HG03097 (cell line): Measurements from ENCODE around the gene PTPN2.
"Not testable (repeated sequence)": the region's sequence is repeated elsewhere in the genome, so short reads cannot be mapped to it uniquely, and the experiment has no call there.

Experiments
- ATAC-seq: cut with Tn5 transposase; IDR thresholded peaks from one replicate; pipeline ENCODE4 v1.9.1; 2021; ENCODE audit not compliant: unreplicated experiment, low FRiP score

Gene PTPN2

DNA sequence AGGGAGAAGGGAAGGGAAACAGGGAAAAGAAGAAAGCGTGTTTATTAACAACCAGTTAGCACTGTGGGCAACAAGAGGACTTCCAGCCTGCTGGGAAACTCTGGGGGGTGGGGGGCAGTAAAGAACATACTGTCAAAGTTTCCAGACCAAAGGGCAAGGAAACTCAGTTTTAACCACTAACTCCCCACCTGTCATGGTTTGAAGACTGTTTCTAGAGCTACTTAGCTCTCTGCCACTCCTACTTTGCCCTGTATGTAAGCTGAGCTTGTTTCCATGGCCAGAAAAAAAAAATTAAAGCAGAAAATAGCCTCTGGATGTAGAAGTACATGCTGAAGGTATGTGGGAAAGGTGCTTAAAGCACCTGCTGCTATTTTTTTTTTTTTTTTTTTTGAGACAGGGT is 11.0 kb upstream of the PTPN2 start:
- ATAC-seq = no peak

DNA sequence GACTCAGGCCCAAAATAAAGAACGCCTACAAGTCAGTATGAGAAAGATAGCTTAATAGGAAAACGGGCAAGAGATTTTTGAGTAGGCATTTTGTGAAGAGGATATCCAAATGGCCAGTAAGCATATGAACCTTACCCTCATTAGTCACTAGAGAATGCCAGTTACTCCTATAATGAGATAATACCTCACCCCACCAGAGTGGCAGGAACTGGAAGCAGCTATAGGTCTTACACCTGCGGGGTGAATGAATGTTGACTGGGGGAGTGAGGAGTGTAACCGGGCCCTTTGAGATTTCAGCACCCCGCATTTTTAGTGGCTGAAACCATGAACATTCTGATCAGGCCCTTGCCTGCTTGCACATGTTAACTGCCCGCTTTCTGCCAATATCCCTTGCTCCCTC is 7.5 kb upstream of the PTPN2 start:
- no peak for ATAC-seq

DNA sequence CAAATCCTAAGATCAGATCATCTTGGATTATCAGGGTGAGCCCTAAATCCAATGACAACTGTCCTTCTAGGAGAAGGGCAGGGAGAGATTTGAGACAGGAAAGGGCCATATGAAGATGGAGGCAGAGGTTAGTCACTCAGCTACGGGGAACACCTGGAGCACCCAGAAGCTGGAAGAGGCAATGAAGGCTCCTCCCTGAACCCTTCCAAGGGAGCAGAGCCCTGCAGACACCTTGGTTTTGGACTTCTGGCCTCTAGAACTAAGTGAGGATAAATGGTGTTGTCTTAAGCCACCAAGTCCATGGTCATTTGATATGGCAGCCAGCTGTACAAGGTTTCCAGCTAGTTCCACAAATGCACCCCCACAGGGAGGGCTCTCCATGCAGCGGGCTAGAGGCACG is 6.9 kb upstream of the PTPN2 start:
- ATAC-seq = no peak

DNA sequence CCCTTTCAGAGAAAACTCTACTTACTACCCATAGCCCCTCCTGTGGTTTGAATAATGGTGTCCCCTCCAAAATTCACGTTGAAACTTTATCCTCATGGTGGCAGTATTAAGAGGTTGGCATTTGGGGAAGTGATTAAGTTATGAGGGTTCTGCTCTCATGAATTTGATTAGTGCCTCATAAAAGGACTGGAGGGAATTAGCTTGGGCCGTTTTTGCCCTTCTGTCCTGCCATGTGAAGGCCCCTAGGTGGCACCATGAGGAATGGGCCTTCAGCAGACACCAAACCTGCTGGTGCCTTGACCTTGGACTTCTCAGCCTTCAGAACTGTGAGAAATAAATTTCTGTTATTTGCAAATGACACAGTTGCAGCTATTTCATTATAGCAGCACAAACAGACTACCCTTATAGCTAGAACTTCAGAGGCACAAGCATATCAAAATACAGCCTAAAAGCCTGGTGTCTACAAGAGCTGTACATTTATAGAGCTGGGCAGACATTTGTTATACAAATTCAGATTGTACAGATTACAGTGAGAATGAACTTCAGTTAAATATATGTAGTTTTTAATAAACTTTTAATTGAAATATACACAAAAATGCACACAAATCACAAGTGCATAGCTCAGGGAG is 2.6 kb upstream of the PTPN2 start:
- ATAC-seq = no peak

DNA sequence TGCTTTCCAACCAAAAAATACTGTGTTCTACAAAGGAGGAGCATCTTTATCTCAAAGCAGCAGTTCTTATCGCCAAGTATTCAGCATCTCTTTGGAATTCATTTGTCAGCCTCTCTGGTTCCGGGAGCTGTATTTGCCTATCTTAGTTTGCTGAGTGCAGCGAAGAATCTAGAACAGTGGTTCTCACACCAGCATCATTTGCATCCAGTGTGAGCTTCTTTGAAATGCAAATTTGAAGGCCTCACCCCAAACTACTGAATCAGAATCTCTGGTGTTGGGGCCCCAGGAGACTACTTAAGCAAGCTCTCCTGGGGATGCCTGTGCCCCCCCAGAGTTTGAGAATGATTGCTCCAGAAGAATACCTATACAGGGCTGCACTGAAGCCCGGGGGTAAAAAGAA is 1.5 kb upstream of the PTPN2 start:
- ATAC-seq = no peak

DNA sequence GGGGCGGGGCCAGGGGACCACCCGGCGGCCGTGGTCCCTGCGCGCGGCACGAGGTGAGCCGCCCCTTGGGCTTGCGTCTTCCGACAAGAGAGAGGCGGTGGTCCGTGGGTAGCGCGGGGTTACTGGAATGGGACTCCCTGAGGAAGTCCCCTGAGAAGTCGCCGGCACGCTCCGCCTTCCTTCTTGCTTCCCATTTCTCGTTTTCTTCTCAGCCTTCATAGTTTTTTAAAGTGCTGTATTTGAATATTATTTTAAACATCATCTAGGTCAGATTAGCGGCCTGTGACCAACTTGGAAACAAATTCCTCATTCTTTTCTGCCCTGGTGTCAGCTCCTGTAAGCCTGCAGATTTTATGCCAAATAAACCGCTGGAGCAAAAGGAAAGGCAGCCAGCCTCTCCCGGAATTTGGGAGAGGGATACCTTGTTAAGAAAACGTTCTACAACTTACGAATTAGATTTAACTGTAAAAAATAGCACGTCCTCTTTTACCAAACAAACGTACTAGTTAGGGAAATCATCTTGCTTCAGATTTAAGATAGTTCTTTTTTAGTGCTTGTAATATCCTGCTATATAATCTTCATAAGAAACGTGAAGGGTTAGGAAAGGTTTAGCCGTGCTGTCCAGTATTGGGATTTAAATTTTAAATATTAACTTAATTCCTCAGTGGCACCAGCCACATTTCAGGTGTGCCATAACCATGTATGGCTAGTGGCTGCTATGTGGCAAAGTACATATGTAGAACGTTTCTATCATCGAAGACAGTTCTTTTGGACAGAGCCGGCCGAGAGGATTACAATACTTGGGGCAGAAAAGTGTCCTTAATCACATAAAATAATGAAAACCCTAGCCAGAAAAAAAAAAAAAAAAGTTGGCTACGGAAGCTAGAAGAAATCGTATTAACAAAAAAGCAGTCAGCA is 628 bp upstream of the PTPN2 start:
- no peak for ATAC-seq

DNA sequence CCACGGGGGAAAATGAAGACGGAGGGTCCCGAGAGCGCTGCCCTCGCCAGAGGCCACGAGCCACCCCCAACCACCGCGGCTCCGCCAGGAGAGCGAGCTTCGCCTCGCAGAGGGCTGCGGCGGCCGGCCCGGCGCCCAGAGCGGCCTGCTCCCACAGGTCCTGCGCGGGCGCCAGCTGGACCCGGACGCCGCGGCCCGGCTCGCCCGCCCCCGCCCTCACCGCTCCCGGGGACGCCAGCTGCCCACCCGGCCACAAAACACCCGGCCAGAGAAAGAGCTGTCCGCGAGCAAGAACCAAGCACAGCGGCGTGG is 709 bp downstream of the PTPN2 start:
- no peak for ATAC-seq

DNA sequence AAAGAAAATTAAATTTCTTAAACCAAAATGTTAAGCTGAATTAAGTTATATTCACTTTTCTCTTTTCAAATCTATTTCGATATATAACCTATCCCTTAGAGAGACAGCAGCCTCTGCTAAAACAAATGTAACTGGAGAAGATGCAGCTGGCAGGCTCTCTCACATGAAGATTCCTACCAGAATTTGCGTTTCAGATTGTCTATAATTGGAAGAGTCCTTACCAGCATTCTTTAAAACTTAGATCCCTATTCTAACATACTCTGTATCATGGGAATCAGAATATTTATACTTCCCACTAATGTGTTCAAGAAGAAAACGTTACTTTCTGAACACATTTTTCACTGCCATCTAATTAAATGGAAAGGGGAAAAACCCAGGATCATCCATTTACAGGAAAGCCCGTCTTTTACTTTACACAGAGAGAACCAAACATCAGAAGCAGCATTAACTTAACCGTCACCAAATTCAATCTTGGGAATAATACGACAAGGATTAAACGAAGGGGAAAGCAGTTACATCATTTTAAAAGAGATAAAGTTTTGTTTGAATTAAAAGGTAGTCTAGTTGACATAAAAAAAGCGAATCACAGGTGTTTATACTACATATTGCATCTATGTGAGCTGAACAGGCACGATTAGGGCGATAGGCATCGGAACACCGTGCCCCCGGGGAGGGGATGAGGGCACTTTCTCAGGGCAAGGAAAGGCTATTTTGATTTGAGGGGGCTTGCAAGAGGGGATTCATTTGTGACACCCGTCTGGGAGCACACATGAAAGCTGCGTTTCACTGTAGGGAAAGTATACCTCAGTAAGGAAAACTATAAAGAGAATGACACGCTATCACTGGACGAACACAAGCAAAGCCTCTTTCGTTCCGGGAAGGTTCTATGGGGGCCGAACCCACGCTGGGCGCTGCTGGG is 1.3 kb downstream of the PTPN2 start:
- no peak for ATAC-seq

DNA sequence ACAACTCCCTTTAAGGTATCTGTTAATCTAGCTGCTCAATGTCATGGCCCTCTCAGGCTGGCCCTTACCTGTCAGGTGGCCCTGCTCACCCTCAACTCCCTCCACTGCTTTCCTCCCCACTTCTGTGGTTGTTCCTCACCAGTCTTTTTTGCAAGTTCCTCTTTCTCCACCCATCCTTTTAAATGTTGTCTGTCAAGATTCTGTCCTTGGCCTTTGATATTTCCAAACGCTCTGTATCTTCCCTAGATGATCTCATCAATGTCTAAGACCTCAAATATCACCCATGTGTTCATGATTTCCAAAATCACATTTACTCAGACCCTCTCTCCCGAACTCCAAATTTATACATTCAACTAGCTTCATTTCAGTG is 3.5 kb downstream of the PTPN2 start:
- ATAC-seq = no peak

DNA sequence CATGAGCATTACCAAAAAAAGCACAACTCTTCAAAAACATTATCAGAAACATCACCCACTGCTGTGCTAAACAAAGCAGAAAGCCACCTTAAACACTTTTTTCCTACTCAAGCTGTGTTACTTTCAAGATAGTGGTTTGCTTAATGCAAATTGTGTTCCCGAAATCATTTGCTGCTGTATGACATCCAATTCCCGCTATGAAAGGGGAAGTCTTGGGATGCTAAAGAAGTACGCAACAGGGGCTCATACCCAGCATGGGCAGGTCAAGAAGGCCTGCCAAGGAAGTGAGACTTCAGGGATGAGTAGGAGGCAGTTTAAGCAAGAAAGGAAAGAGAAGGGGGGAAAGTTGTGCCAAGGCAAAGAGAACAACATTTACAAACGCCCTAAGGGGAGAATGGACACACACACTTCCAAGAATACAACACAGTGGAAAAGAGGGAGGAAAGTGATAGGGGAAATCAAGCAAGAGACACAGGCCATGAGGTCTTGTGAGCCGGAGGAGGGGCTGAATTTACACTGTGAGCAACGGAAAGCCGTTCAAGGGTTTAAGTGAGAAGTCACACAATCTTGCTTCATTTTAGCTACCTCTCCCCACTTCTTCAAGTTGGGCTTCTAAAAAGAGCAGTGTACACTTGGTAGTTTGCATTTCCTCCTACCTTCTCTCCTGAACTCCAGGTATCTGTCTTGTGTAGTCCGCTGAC is 4.0 kb downstream of the PTPN2 start:
- no peak for ATAC-seq

DNA sequence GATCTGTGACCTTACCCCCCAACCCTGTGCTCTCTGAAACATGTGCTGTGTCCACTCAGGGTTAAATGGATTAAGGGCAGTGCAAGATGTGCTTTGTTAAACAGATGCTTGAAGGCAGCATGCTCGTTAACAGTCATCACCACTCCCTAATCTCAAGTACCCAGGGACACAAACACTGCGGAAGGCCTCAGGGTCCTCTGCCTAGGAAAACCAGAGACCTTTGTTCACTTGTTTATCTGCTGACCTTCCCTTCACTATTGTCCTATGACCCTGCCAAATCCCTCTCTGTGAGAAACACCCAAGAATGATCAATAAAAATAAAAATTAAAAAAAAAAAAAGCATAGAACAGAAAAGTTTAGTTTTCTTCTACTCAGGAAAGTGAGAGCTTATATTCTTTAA is 9.0 kb downstream of the PTPN2 start:
- ATAC-seq = not testable (repeated sequence)

DNA sequence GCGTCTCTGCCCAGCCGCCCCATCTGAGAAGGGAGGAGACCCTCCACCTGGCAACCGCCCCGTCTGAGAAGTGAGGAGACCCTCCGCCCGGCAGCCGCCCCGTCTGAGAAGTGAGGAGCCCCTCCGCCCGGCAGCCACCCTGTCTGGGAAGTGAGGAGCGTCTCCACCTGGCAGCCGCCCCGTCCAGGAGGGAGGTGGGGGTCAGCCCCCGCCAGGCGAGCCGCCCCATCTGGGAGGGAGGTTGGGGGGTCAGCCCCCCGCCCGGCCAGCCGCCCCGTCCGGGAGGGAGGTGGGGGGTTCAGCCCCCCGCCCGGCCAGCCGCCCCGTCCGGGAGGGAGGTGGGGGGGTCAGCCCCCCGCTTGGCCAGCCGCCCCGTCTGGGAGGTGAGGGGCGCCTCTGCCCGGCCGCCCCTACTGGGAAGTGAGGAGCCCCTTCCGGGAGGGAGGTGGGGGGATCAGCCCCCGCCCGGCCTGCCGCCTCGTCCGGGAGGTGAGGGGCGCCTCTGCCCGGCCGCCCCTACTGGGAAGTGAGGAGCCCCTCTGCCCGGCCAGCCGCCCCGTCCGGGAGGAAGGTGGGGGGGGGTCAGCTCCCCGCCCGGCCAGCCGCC is 10.0 kb downstream of the PTPN2 start:
- ATAC-seq = not testable (repeated sequence)

DNA sequence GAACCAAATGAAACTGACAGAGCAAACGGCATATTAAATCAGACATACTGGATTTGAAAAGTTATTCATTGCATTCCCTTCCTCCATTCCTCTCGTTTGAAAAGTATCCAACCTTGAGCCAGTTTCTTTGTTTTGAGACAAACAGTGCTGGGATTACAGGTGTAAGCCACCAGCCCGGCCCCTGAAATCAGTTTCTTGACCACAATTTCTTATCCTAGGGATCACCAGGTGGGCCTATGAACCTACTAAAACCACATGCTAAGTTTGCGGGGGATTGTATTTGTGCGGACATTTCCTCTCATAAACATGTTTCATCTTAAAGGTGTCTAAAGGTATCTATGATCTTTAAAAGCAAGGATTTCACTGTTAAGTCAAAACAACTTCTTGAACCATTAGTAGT is 11.6 kb downstream of the PTPN2 start:
- ATAC-seq = no peak

DNA sequence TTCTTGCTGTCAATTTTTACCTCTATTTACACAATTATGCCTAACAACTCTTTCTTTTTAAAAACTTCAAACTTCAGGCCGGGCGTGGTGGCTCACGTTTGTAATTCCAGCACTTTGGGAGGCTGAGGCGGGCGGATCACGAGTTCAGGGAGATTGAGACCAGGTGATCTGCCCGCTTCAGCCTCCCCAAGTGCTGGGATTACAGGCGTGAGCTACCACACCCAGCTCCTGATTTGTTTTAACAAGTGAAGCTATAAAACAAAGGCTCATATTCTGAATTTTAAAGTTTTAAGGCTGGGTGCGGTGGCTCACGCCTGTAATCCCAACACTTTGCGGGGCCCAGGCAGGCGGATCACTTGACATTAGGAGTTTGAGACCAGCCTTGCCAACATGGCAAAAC is 15.5 kb downstream of the PTPN2 start:
- ATAC-seq = no peak

DNA sequence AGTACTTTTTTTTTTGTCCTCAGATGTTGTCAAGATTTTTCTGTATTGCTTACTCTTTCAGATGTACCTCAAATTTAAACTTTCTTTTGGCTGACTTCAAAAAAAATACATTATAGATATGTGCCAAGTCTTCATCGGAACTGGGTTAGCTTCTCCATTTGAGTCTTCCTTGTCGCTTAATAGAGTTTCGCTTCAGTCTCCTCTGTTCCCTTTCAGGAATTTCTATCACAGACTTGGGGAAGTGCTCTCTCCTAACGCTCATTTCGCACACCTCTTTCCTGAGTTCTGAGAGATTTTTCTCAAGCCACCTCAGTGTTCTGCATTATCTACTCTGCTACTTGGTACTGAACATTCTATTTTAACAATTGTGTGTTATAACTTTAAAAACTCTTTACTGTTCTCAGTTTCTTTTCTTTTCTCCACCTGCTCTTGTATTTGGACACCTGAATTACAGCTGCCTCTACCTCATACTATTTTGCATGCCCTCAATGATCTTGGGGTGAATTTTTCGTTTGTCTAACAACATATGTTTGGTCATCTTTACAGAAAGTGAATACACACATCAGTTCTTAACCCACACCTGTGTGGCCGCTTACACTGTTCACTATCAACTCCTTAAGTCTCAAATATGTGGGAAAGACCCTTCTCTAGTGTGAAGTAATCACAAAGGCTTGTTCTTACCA is 16.5 kb downstream of the PTPN2 start:
- no peak for ATAC-seq

DNA sequence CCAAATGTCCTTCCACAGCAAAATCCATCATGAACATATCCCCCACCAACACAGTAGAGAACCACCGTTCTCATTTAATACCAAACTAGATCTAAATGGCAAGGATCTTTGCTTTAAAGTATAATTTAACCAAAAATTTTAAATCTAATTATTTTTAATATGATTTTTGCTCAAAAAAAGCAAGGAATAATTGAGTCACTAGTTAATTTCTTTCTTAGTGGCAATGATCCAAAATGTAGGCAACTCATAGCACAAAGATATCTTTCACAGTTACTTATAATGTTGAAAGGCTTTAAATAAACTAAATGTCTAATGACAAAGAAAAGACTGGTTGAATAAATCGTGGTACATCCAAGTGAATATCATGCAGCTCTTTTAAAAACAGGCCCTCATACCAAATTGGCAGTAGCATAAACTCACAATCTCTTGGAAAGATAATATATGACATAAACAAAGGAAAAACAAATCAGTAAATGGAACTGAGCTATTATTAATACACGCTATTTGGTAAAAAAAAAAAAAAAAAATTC is 20.3 kb downstream of the PTPN2 start:
- ATAC-seq = no peak

DNA sequence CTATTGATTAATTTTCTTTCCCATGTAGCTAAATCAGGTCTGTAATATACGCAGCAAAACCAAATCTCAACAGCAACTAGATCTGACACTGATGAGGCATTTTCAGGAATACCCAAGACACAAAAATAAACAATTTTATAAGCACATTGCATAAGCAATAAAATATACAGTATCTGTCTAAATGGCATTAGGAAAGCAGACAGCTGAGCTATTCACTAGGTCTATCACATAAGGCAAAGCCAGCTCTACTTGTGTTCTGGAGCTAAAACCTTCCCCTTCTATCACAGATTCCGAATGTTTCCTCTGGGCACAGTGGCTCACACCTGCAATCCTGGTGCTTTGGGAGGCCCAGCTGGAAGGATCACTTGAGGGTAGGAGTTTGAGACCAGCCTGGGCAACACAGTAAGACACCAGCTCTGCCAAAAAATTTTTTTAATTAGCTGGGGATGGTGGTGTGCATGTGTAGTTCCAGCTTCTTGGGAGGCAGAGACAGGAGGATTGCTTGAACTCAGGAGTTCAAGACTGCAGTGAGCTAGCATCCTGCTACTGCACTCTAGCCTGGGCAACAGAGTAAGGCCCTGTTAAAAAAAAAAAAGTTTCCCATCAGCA is 21.1 kb downstream of the PTPN2 start:
- ATAC-seq = no peak

DNA sequence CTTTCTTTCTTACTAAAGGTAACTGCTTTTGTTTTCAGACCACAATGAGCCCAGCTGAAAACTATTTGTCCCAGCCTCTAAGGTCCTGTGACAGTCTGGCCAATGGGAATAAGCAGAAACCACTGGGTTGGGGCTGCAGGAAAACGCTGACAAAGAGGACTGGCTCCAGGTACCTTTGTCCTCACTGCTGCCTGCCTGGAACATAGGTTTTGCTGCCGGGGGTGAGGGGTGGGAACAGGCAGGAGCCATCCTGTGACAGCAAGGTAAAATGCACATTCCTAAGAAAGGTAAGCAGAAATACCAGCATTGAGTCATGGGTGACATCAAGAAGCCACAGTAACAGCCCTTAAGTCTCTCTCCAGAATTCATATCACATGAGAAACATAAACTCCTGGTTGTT is 21.6 kb downstream of the PTPN2 start:
- ATAC-seq = no peak

DNA sequence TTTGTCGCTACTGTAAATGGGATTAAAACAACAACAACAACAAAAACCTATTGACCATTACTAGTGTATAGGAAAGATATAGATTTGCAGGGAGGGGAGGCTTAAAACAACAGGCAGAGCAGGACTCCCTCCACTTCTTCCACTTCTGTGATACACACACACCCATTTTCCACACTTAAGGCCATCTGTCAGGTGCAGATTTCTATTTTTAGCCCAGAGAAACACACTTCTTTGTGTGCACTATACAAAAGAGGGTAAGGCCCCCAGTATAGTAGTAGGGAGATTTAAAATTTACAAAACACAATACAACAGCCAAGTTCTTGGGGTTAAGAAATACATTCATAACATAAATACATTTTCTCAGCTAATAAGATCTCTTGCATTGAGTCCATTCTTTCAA is 22.4 kb downstream of the PTPN2 start:
- no peak for ATAC-seq
